GM10266 (cell line): Measurements from ENCODE around the gene ADAMTS13.
"Not testable (repeated sequence)": the region's sequence is repeated elsewhere in the genome, so short reads cannot be mapped to it uniquely, and the experiment has no call there.

Experiments used
- DNase-seq: peaks from one replicate; pipeline ENCODE4 v3.0.0; 2012; ENCODE audit errors: extremely low spot score
- CTCF ChIP-seq: IDR thresholded peaks from 2 replicates; pipeline ENCODE4 v1.5.1; 2012; ENCODE audit warnings: mild to moderate bottlenecking, low read depth; ENCODE audit not compliant: control insufficient read depth, insufficient read depth; ENCODE audit errors: missing control alignments

ADAMTS13 gene

GRCh38 chr9:133421615-133422542 is at the start of gene ADAMTS13:
Gene ADAMTS13 (plus strand): TSS chr9:133422367. CDS start chr9:133422444, 77 bp downstream.
- DNase-seq, result peak; percentile 83
- peak; percentile 31 for TF ChIP-seq CTCF

DNA sequence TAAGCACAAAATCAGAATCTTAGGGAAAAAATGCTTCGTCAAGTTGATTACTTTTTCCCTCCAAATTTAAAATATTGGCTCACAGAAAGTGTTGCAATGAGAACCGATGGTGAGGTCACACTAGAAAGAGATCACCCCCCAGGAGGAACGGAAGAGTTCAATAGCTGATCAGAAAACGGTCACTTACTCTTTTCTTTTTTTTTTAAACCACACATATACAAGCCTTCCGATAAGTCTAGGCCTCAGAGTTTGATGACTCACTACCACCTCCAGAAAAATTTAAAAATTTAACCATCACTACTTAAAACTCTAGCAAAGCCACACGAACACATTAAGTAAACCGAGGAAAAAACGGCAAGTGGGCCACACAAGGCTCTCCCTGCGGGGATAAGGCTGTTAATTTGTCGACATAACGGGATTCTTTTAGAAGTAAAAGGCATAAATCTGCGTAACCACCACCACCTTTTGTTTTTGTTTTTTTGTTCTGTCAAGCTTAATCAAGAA is 47.5 kb upstream of the ADAMTS13 start:
- DNase-seq, result no peak
- TF ChIP-seq CTCF, result no peak

GRCh38 chr9:133375116-133375723 is 46.9 kb upstream of the ADAMTS13 start:
- peak; percentile 76 for DNase-seq
- TF ChIP-seq CTCF, result peak; percentile 33

DNA sequence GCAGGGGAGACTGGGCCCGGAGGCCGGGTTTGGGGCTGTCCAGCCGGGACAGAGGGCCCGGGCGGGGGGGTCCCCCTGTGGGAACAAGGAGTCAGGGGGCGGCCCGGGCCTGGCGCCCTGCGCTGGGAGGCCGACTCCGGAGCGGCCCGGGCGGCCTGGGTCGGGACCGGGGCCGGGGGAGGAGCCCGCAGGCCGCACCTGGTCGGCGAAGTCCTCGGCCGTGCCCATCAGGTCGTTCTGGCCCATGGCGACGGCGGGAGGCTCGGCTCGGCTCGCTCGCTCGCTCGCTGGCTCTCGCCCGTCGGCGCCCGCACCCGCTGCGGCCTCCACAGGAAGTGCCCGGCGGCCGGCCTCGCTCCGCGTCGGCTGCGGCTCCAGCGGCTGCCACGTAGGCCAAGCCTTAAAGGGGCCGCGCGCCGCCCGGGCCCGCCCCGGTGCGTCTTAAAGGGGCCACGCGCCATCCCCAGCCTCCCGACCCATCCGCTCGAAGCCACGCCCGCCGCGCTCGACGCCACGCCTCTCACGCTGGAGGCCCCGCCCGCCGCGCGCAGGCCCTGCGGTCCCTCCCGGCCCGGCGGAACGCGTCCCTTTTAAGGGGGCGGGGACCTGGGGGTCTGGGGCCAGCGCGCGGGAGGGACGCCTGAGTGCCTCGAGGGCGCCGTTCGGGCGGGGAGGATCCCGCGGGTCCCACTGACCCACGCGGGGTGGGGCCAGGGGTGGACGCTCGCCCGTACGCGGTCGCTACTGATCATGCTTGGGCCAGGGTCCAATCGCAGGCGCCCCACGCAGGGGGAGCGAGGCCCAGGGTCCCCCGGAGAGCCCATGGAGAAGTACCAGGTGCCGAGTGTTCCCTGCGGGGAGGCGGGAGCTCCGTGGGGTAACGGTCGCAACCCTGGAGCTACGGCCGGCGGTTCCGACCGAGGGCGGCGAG is 46.2 kb upstream of the ADAMTS13 start, which contains the start of the genes STKLD1 and SURF4:
Gene STKLD1, plus strand, starts transcription at position 643 of the 931 bp plus-strand sequence. Its CDS starts 108 bp downstream, at position 751.
Gene SURF4, minus strand, starts transcription at position 337 of the 931 bp plus-strand sequence. Its CDS starts 91 bp downstream, at position 246.
- TF ChIP-seq CTCF, result no peak
- peak; percentile 100 for DNase-seq

- DNase-seq, result not testable (repeated sequence)
Observed at GRCh38 chr9:133377280-133377679, 44.9 kb upstream of the ADAMTS13 start.

DNA sequence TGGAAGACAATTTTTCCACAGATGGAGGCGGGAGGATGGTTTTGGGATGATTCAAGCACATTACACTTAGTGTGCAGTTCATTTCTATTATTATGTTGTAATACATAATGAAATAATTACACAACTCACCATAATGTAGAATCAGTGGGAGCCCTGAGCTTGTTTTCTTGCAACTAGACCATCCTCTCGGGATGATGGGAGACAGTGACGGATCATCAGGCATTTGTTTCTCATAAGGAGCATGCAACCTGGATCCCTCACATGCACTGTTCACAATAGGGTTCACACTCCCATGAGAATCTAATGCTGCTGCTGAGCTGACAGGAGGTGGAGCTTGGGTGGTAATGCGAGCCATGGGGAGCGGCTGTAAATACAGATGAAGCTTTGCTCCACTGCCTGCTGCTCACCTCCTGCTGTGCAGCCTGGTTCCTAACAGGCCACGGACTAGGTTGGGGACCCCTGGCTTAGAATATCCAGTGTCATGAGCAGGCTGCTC is 44.4 kb upstream of the ADAMTS13 start:
- DNase-seq, result no peak
- TF ChIP-seq CTCF, result no peak
